Measurements from ENCODE around the gene PICALM. TPM values are rescaled to one million over a fixed set of nuclear protein-coding genes. Genes with fewer than 3 reads are reported as not detected.

Gene PICALM
- total and polyA plus RNA-seq, 2 donors (not counting 3 experiments of a cell fraction or from before 2014, with no cell fraction given) = 181 to 202 TPM

DNA sequence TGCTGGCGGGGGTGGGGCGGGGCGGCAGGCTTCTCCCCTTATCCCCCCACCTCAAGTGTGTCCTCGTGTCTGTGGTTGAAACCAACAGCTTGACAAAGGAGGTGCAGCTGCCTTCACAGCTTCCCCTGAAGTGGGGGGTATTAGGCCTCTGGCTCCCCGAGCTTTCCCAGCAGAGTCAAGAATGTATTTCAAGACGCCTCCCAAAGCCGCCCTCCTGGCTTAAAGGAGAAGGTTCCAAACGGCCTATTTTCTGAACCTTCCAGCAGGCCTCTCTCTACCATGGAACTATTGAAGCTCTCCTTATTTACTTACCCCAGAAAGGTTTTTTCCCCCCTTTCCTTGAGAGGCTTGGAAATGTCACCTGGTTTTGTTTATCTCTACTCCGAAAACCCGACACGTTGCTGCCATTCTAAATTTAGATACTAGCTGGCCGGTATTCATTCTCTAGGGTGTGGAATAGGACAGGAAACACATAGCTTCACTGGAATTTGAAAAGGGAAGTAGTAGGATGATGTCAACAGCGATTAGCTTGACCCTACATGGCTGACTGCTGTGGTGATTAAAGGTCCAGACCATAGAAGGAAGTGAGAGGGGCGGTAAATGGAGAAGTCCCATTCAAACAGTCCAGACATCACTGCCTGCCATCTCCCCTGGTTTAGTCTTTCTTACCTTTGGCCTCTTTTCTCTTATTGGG is 671 bp upstream of the PICALM start:
- Histone ChIP-seq H3K9ac (replicated peaks; ENCODE audit: extremely low read depth, insufficient read depth, low read length) (peak overlapping the region; percentile 99), H3K4me2 (ENCODE audit: insufficient read depth, low read length) (peak overlapping the region; percentile 86), H3K79me2 (ENCODE audit: control insufficient read depth, insufficient read depth, low read length) (peaks cover 43% of the 10 kb centered on the region), H3K9me3 (replicated peaks; ENCODE audit: control insufficient read depth, insufficient read depth, low read length) (no peaks in the 10 kb centered on the region), H3K27me3 (ENCODE audit: control insufficient read depth in 2 of 2, insufficient read depth in 2 of 2, low read length in 2 of 2) (no peaks in the 10 kb centered on the region), H2AFZ (ENCODE audit: low read depth, low read length) (no peak overlapping the region), H3K4me1 (ENCODE audit: control insufficient read depth, extremely low read depth, insufficient read depth, low read length) (peaks cover 21% of the 10 kb centered on the region), H3K4me3 (replicated peaks in 1 of 3; ENCODE audit: insufficient read depth in 1 of 3, low read depth in 1 of 3, low read length in 3 of 3) (peak overlapping the region; percentile 29 to 65 (median 41)), H3K36me3 (ENCODE audit: control insufficient read depth in 2 of 2, extremely low read depth in 1 of 2, insufficient read depth in 2 of 2, low read length in 2 of 2) (no peaks in the 10 kb centered on the region), H3K27ac (ENCODE audit: insufficient read depth, low read depth, low read length) (peak overlapping the region; percentile 100), H3K9me1 (replicated peaks; ENCODE audit: control insufficient read depth, extremely low read depth, insufficient read depth, low read length) (no peaks in the 10 kb centered on the region), H4K20me1 (replicated peaks; ENCODE audit: control insufficient read depth, extremely low read depth, insufficient read depth, low read length) (peaks cover 2% of the 10 kb centered on the region)
- dilution Hi-C loops (cut with MboI; ENCODE audit: extremely low pct_ligation_motif_present, low sequenced_read_pairs) (no loop called here), intact Hi-C loops (cut with micrococcal nuclease) (loop anchor here (1.0 to 10.0 kb wide), 11 partner anchors 27 to 508 kb away; partner anchors contain the start of gene CREBZF)
- FAIRE-seq (peak; percentile 99), DNase-seq (ENCODE audit: low read depth, low spot score) (peak; percentile 98)
- POLR2A ChIA-PET = interaction anchor here (0.7 to 2.1 kb wide), 12 partner anchors 16 to 215 kb away, joined by 3 to 26 read pairs (median 3); partner anchors contain the start of genes CCDC83 and EED
- TF ChIP-seq GATA2 (IDR thresholded peaks at IDR 0.05; ENCODE audit: insufficient read depth, insufficient read length, low read depth, low read length) (peak; percentile 98), EZH2 (IDR thresholded peaks at IDR 0.05; ENCODE audit: borderline replicate concordance, low read depth, low read length, severe bottlenecking) (no peak), FOS (IDR thresholded peaks at IDR 0.05; ENCODE audit: borderline replicate concordance, insufficient read depth, low read length) (peak; percentile 84), MYC (IDR thresholded peaks at IDR 0.05; ENCODE audit: low read depth, low read length) (no peak), POLR2A (IDR thresholded peaks at IDR 0.05; ENCODE audit: low read depth, low read length) (peak; percentile 63), POLR2AphosphoS5 (IDR thresholded peaks at IDR 0.05; ENCODE audit: insufficient read depth, low read depth, low read length) (peak; percentile 98), JUN (IDR thresholded peaks at IDR 0.05; ENCODE audit: borderline replicate concordance, insufficient read depth, insufficient read length, low read depth) (peak; percentile 98)
- TF ChIP-seq, protein P1, sequence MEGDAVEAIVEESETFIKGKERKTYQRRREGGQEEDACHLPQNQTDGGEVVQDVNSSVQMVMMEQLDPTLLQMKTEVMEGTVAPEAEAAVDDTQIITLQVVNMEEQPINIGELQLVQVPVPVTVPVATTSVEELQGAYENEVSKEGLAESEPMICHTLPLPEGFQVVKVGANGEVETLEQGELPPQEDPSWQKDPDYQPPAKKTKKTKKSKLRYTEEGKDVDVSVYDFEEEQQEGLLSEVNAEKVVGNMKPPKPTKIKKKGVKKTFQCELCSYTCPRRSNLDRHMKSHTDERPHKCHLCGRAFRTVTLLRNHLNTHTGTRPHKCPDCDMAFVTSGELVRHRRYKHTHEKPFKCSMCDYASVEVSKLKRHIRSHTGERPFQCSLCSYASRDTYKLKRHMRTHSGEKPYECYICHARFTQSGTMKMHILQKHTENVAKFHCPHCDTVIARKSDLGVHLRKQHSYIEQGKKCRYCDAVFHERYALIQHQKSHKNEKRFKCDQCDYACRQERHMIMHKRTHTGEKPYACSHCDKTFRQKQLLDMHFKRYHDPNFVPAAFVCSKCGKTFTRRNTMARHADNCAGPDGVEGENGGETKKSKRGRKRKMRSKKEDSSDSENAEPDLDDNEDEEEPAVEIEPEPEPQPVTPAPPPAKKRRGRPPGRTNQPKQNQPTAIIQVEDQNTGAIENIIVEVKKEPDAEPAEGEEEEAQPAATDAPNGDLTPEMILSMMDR (IDR thresholded peaks at IDR 0.05; ENCODE audit: extremely low read depth in 1 of 2, insufficient read depth in 1 of 2, low read depth in 1 of 2, low read length in 2 of 2) = no peak
- TF ChIP-seq, protein P2, sequence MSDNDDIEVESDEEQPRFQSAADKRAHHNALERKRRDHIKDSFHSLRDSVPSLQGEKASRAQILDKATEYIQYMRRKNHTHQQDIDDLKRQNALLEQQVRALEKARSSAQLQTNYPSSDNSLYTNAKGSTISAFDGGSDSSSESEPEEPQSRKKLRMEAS (IDR thresholded peaks at IDR 0.05; ENCODE audit: insufficient read depth, insufficient read length) = peak; percentile 53
- BruUV-seq (replicated peaks) = TSS peak; percentile 89
- CTCF ChIA-PET = interaction anchor here (0.8 to 7.3 kb wide), 10 partner anchors 27 to 215 kb away, joined by 3 to 90 read pairs (median 6); partner anchors contain the start of genes CCDC83 and EED

Measured in endothelial cell of umbilical vein (primary cell).